MM.1S (cell line): ENCODE data around the gene GDF9.

Source experiments
- EZH2phosphoT487 ChIP-seq: fragments of 300-600 bp; sonication (generic); IDR thresholded peaks from 2 replicates; pipeline ENCODE4 v1.6.1; 2018; ENCODE audit warnings: antibody characterized with exemption, low read length
- TF ChIP-seq, protein P1 (sequence below): fragments of 300-600 bp; sonication (generic); IDR thresholded peaks from 2 replicates; pipeline ENCODE4 v1.5.1; 2016; ENCODE audit warnings: antibody characterized with exemption, low read length, mixed read lengths

DNA sequence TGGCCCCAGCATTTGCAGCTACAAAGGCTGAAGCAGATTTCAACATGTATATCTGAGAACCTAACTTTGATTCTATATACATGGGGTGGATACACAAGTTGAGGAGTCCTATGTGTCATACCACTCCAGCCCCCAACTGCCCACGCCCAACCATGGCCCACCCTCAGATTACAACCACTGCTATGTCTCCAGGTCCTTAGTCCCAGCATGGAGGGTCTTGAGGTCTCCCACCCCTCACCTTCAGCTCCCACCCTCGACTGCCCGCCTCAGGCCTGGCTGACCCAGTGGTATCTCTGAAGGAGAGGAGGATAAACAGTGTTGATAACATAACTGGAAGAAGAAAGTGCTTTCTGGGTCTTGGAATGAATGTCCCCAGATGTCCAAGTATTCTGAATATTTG is 44.9 kb downstream of the GDF9 start:
- TF ChIP-seq, protein P1, sequence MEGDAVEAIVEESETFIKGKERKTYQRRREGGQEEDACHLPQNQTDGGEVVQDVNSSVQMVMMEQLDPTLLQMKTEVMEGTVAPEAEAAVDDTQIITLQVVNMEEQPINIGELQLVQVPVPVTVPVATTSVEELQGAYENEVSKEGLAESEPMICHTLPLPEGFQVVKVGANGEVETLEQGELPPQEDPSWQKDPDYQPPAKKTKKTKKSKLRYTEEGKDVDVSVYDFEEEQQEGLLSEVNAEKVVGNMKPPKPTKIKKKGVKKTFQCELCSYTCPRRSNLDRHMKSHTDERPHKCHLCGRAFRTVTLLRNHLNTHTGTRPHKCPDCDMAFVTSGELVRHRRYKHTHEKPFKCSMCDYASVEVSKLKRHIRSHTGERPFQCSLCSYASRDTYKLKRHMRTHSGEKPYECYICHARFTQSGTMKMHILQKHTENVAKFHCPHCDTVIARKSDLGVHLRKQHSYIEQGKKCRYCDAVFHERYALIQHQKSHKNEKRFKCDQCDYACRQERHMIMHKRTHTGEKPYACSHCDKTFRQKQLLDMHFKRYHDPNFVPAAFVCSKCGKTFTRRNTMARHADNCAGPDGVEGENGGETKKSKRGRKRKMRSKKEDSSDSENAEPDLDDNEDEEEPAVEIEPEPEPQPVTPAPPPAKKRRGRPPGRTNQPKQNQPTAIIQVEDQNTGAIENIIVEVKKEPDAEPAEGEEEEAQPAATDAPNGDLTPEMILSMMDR: no peak
- no peak for TF ChIP-seq EZH2phosphoT487
